HCT116 (cell line): ENCODE measurements around the gene LRFN4. TPM values are rescaled to one million over a fixed set of nuclear protein-coding genes. Genes with fewer than 3 reads are reported as not detected.

Experiments used
- ATAC-seq: fragments of 200-7000 bp; cut with Tn5 transposase; 2 replicates; pipeline ENCODE4 v1.9.1; 2020; ENCODE audit warnings: mild to moderate bottlenecking, moderate library complexity
- BruUV-seq: library from RNA; stranded (reverse); fragments of 400-500 nt; replicated peaks from 2 replicates; lab custom pipeline; 2021; lab: Mats Ljungman, UMichigan
- CTCF ChIA-PET: fragments of 300-600 bp; sonication (Branson Sonifier 250); formaldehyde crosslinking; loops from one replicate; lab custom pipeline; 2021; ENCODE audit warnings: antibody characterized with exemption; lab: Charles Lee
- POLR2A ChIA-PET: fragments of 300-600, 350-600 bp; sonication (Branson Sonifier 250); formaldehyde crosslinking; loops from one replicate; lab custom pipeline; 2021; ENCODE audit warnings: antibody characterized with exemption; lab: Charles Lee
- RAD21 ChIA-PET, 2 experiments: fragments of 300-600 bp; sonication (Branson Sonifier 250); formaldehyde crosslinking; loops; one replicate each; lab custom pipeline; 2023; ENCODE audit warnings: low total read pairs in 2 of 2; ENCODE audit not compliant: uncharacterized antibody in 2 of 2, unreplicated experiment in 2 of 2, low non-redundant PET in 1 of 2; lab: Charles Lee
- DNase-seq: peaks from one replicate; pipeline ENCODE4 v3.0.0-alpha.2; 2010; ENCODE audit warnings: low read depth, low spot score
- H2AFZ ChIP-seq: fragments of 200-600 bp; shearing (Covaris generic), sonication (generic); 2 replicates; pipeline ENCODE4 v1.6.1; 2017; ENCODE audit warnings: low read depth, mixed run types, mixed read lengths, antibody characterized with exemption, low read length; ENCODE audit not compliant: poor library complexity, severe bottlenecking
- H3K27ac ChIP-seq: 2 replicates; pipeline ENCODE4 v1.5.1; 2012; ENCODE audit warnings: low read depth, low read length
- H3K27me3 ChIP-seq: fragments of 200-600 bp; sonication (generic); 2 replicates; pipeline ENCODE4 v1.6.1; 2016; ENCODE audit warnings: mixed run types, low read length, mixed read lengths; ENCODE audit not compliant: insufficient read depth
- H3K36me3 ChIP-seq, 2 experiments: fragments of 200-500 bp in 1 of 2; fragments of 200-600 bp in 1 of 2; sonication (Bioruptor generic) in 1 of 2; sonication (generic) in 1 of 2; 2 replicates each; pipeline versions ENCODE4 v1.5.1 to v1.6.1; 2014 to 2016; ENCODE audit warnings: low read length in 2 of 2, inconsistent platforms in 1 of 2, mixed read lengths in 1 of 2, mixed run types in 1 of 2; ENCODE audit not compliant: insufficient read depth in 2 of 2, control insufficient read depth in 1 of 2
- H3K4me1 ChIP-seq, 2 experiments: fragments of 200-600 bp in 1 of 2; sonication (generic) in 1 of 2; 2 replicates each; pipeline versions ENCODE4 v1.5.1 to v1.6.1; 2012 to 2017; ENCODE audit warnings: low read length in 2 of 2, inconsistent platforms in 1 of 2, mild to moderate bottlenecking in 1 of 2, mixed read lengths in 1 of 2, mixed run types in 1 of 2, moderate library complexity in 1 of 2; ENCODE audit not compliant: insufficient read depth in 2 of 2, control insufficient read depth in 1 of 2
- H3K4me2 ChIP-seq: fragments of 200-600 bp; sonication (generic); 2 replicates; pipeline ENCODE4 v1.6.1; 2017; ENCODE audit warnings: mixed run types, low read length, mixed read lengths
- H3K4me3 ChIP-seq, 2 experiments: fragments of 200-600 bp in 1 of 2; sonication (generic) in 1 of 2; replicated peaks in 1 of 2; 2 replicates each; pipeline ENCODE4 v1.5.1; 2011 to 2016; ENCODE audit warnings: low read length in 2 of 2, control low read depth in 1 of 2, low read depth in 1 of 2, mild to moderate bottlenecking in 1 of 2, mixed read lengths in 1 of 2, mixed run types in 1 of 2
- H3K79me2 ChIP-seq: fragments of 200-600 bp; sonication (generic); 2 replicates; pipeline ENCODE4 v1.6.1; 2017; ENCODE audit warnings: mild to moderate bottlenecking, mixed run types, low read length, moderate library complexity, mixed read lengths; ENCODE audit not compliant: insufficient read depth
- H3K9ac ChIP-seq: fragments of 200-600 bp; sonication (generic); 2 replicates; pipeline ENCODE4 v1.6.1; 2016; ENCODE audit warnings: low read length, mixed read lengths
- H3K9me2 ChIP-seq: fragments of 200-600 bp; sonication (generic), shearing (Covaris generic); 2 replicates; pipeline ENCODE4 v1.6.1; 2017; ENCODE audit warnings: mixed run types, mild to moderate bottlenecking, moderate library complexity; ENCODE audit not compliant: insufficient read depth
- H3K9me3 ChIP-seq, 2 experiments: fragments of 200-500 bp in 1 of 2; fragments of 200-600 bp in 1 of 2; sonication (Bioruptor generic) in 1 of 2; sonication (generic) in 1 of 2; 2 replicates each; pipeline ENCODE4 v1.6.1; 2014 to 2017; ENCODE audit warnings: low read length in 2 of 2, mixed read lengths in 2 of 2, inconsistent platforms in 1 of 2, low read depth in 1 of 2, mild to moderate bottlenecking in 1 of 2, mixed run types in 1 of 2, moderate library complexity in 1 of 2; ENCODE audit not compliant: control insufficient read depth in 1 of 2, insufficient read depth in 1 of 2
- H4K20me1 ChIP-seq: fragments of 200-600 bp; sonication (generic), shearing (Covaris generic); 2 replicates; pipeline ENCODE4 v1.6.1; 2017; ENCODE audit warnings: mixed run types, mild to moderate bottlenecking, moderate library complexity; ENCODE audit not compliant: insufficient read depth
- EGR1 ChIP-seq: IDR thresholded peaks from 2 replicates; pipeline ENCODE4 v1.6.1; 2012; ENCODE audit warnings: low read depth
- ELF1 ChIP-seq: IDR thresholded peaks from 2 replicates; pipeline ENCODE4 v1.6.1; 2012; ENCODE audit warnings: low read depth, borderline replicate concordance
- EZH2phosphoT487 ChIP-seq: fragments of 200-600 bp; IDR thresholded peaks from 2 replicates; pipeline ENCODE4 v1.6.1; 2018; ENCODE audit warnings: antibody characterized with exemption, borderline replicate concordance
- FOSL1 ChIP-seq: IDR thresholded peaks from 2 replicates; pipeline ENCODE4 v1.6.1; 2012; ENCODE audit warnings: low read depth
- JUND ChIP-seq: IDR thresholded peaks from 2 replicates; pipeline ENCODE4 v1.6.1; 2012
- POLR2A ChIP-seq: IDR thresholded peaks from 2 replicates; pipeline ENCODE4 v1.7.0; 2011; ENCODE audit warnings: borderline replicate concordance; ENCODE audit not compliant: insufficient read depth, insufficient read length; ENCODE audit errors: extremely low read depth
- POLR2AphosphoS5 ChIP-seq: IDR thresholded peaks from 2 replicates; pipeline ENCODE4 v1.6.1; 2011; ENCODE audit warnings: mild to moderate bottlenecking, low read depth, low read length, moderate library complexity
- RAD21 ChIP-seq: IDR thresholded peaks from 2 replicates; pipeline ENCODE4 v1.6.1; 2012; ENCODE audit warnings: low read depth, mild to moderate bottlenecking
- SIN3A ChIP-seq: IDR thresholded peaks from 2 replicates; pipeline ENCODE4 v1.6.1; 2012; ENCODE audit warnings: low read depth
- TCF7L2 ChIP-seq: IDR thresholded peaks from 2 replicates; pipeline ENCODE4 v1.7.0; 2011; ENCODE audit warnings: borderline replicate concordance, inconsistent platforms; ENCODE audit not compliant: insufficient read depth, insufficient read length; ENCODE audit errors: extremely low read depth
- YY1 ChIP-seq: IDR thresholded peaks from 2 replicates; pipeline ENCODE4 v1.6.1; 2011; ENCODE audit warnings: low read length, low read depth, moderate library complexity, mild to moderate bottlenecking; ENCODE audit not compliant: insufficient replicate concordance; ENCODE audit errors: extremely low read depth
- intact Hi-C: fragments of 100-400 bp; cut with micrococcal nuclease; formaldehyde crosslinking; loops from 2 replicates; pipeline ENCODE4 v1.10.0; 2022
- total RNA-seq: library from RNA; stranded (reverse); gene quantifications from one replicate; pipeline ENCODE4 v1.2.1, GENCODE V29; 2021; ENCODE audit not compliant: unreplicated experiment
- TF ChIP-seq, protein P1 (sequence below): IDR thresholded peaks from 2 replicates; pipeline ENCODE4 v1.6.1; 2011; ENCODE audit warnings: mild to moderate bottlenecking, low read length, moderate library complexity; ENCODE audit not compliant: insufficient replicate concordance; ENCODE audit errors: extremely low read depth
- TF ChIP-seq, protein P2 (sequence below): IDR thresholded peaks from 2 replicates; pipeline ENCODE4 v1.6.1; 2012

LRFN4 gene
- total RNA-seq, 1 experiment from 2014 or later = 55.4 TPM

DNA sequence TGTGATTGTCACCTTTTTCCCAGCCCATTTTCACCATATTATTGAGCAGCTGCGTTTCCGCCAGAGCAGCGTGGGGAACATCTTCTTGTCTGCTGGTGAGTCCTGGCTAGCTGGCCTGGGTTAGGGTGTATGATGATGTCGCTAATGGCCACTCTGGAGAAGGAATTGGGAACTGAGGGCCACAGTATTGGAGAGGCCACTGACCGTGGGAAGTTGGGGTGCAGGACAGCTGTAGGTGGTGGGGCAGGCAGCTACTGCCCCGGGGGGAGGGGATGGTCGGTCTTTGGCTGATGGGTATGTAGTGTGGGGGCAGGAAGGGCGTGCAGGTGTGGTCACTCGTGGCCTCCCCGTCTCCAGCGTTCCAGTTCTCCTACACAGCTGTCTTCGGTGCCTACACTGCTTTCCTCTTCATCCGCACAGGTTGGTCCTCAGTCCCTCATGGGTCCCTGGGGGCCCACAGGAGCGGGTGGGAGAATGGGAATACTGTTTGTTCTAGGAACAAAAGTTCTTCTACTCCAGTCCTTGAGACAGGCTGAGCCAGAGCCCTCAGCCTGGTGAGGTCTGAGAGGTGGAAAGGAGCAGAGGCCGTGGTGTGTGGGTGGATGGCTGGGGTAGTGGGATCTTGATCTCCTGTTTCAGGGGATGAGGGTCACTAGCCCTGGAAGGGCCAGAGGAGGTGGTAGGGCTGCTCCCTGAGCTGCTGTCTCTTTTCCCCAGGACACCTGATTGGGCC, 11.6 kb upstream of the LRFN4 start:
- no peak overlapping the region for H3K4me3 ChIP-seq
- H3K79me2 ChIP-seq = peaks cover 55% of the 10 kb centered on the region
- H2AFZ ChIP-seq = no peak overlapping the region
- BruUV-seq = no TSS peak
- CTCF ChIA-PET = no interaction called here
- H4K20me1 ChIP-seq = peaks cover 3% of the 10 kb centered on the region; the same call in 1 of the 2 replicates
- intact Hi-C loops = no loop called here
- DNase-seq = no peak
- no peaks in the 10 kb centered on the region for H3K9me2 ChIP-seq
- H3K27me3 ChIP-seq = no peaks in the 10 kb centered on the region
- H3K27ac ChIP-seq = no peak overlapping the region; the same call in 1 of the 2 replicates
- RAD21 ChIA-PET = no interaction called here
- H3K9ac ChIP-seq = no peak overlapping the region
- H3K4me2 ChIP-seq = peak overlapping the region; percentile 82; the same call in 1 of the 2 replicates
- peaks cover 7 to 21% of the 10 kb centered on the region in 2 experiments for H3K36me3 ChIP-seq
- ATAC-seq = no peak
- POLR2A ChIA-PET = interaction anchor here (1.1 to 1.4 kb wide), 2 partner anchors 11 to 177 kb away, joined by 3 to 4 read pairs; partner anchors contain the start of gene SYT12
- peaks cover 7 to 20% of the 10 kb centered on the region in 2 experiments; a peak in 3 of 4 replicates for H3K4me1 ChIP-seq
- no peaks in the 10 kb centered on the region for H3K9me3 ChIP-seq
- TF ChIP-seq POLR2A = no peak
- TF ChIP-seq POLR2AphosphoS5 = no peak
- TF ChIP-seq SIN3A = no peak
- TF ChIP-seq EZH2phosphoT487 = no peak
- TF ChIP-seq EGR1 = no peak
- TF ChIP-seq JUND = no peak
- TF ChIP-seq ELF1 = no peak
- TF ChIP-seq, protein P1, sequence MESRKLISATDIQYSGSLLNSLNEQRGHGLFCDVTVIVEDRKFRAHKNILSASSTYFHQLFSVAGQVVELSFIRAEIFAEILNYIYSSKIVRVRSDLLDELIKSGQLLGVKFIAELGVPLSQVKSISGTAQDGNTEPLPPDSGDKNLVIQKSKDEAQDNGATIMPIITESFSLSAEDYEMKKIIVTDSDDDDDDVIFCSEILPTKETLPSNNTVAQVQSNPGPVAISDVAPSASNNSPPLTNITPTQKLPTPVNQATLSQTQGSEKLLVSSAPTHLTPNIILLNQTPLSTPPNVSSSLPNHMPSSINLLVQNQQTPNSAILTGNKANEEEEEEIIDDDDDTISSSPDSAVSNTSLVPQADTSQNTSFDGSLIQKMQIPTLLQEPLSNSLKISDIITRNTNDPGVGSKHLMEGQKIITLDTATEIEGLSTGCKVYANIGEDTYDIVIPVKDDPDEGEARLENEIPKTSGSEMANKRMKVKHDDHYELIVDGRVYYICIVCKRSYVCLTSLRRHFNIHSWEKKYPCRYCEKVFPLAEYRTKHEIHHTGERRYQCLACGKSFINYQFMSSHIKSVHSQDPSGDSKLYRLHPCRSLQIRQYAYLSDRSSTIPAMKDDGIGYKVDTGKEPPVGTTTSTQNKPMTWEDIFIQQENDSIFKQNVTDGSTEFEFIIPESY = no peak
- no peak for TF ChIP-seq FOSL1
- TF ChIP-seq YY1 = no peak
- TF ChIP-seq, protein P2, sequence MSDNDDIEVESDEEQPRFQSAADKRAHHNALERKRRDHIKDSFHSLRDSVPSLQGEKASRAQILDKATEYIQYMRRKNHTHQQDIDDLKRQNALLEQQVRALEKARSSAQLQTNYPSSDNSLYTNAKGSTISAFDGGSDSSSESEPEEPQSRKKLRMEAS = no peak
- TF ChIP-seq RAD21 = no peak
- TF ChIP-seq TCF7L2 = no peak
- TF ChIP-seq, all 23 proteins: peak for 0
